Peyer's patch (tissue), 4 donors: ENCODE data around the gene ADCY7.

Experiments used
- POLR2A ChIP-seq, 2 donors: fragments of 450-650 bp; IDR thresholded peaks; one replicate each; pipeline ENCODE4 v1.5.1; 2017; ENCODE audit warnings: antibody characterized with exemption in 2 of 2, mild to moderate bottlenecking in 2 of 2, moderate library complexity in 2 of 2
- TF ChIP-seq, protein P1 (sequence below), 6 experiments: fragments of 450-650 bp in 4 of 6; fragments of 200-600 bp in 2 of 6; sonication (generic) in 1 of 6; IDR thresholded peaks; one replicate each; pipeline ENCODE4 v1.5.1; 2017 to 2019; ENCODE audit warnings: antibody characterized with exemption in 6 of 6, mild to moderate bottlenecking in 3 of 6, moderate library complexity in 1 of 6

DNA sequence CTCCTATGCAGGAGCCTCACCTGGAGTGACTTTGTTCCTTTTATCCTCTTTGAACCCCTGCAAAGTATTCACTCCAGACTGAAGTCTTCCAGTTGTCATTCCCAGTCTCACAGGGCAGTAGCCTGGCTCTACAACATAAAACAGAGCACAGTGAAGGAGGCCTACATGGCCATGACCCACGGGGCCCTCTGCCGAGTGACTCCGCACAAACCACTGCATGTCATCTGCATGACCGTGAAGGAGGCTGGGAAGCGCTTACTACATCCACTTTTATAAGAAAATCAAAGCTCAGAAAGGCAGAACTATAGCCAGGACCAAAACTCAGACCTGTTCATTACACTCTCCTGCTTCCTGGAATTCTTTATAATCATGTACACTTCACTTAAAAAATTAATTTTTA lies 59.9 kb downstream of the ADCY7 start:
- TF ChIP-seq, protein P1, sequence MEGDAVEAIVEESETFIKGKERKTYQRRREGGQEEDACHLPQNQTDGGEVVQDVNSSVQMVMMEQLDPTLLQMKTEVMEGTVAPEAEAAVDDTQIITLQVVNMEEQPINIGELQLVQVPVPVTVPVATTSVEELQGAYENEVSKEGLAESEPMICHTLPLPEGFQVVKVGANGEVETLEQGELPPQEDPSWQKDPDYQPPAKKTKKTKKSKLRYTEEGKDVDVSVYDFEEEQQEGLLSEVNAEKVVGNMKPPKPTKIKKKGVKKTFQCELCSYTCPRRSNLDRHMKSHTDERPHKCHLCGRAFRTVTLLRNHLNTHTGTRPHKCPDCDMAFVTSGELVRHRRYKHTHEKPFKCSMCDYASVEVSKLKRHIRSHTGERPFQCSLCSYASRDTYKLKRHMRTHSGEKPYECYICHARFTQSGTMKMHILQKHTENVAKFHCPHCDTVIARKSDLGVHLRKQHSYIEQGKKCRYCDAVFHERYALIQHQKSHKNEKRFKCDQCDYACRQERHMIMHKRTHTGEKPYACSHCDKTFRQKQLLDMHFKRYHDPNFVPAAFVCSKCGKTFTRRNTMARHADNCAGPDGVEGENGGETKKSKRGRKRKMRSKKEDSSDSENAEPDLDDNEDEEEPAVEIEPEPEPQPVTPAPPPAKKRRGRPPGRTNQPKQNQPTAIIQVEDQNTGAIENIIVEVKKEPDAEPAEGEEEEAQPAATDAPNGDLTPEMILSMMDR (IDR thresholded peaks at IDR 0.05), result no peak
- no peak for TF ChIP-seq POLR2A (IDR thresholded peaks at IDR 0.05)
